NK-92 treated with Interleukin-12 subunit alpha and Interleukin-12 subunit beta, amount 100 ng/mL, for 24 hours (cell line): Measurements from ENCODE around the gene SIGLECL1.
"Not testable (repeated sequence)": the region's sequence is repeated elsewhere in the genome, so short reads cannot be mapped to it uniquely, and the experiment has no call there.

ENCODE experiments used
- DNase-seq: peaks from one replicate; lab custom pipeline; 2025; lab: John Stamatoyannopoulos, UW

SIGLECL1 gene

DNA sequence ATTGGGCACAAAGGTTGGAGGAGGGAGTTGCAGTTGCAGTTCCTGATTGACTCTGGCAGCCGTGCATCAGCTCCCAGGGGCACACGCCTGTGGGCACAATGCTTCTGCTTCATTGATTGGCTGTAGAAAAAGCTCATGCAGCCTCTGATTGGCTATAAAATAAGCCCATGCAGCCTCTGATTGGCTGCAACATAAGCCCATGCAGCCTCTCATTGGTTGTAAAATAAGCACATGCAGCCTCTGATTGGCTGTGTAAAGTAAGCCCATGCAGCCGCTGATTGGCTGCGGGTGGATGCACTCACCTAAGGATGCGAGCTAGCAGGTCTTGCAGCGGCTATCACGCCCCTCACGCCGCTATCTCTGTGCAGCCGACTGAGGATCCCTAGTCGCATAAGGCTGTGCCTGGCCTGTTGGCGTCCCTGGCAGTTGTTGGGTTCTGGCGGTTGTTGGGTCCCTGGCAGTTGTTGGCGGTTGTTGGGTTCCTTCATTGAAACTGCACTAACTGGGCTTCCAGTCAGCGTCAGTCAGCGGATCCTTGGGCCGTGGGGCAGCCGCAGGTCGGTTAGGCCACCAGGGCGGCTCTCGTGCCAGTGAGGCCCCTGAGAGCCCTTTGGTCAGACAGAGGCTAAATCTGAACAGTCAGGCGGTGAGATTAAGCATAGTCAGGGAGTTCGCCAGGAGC, at the start of gene SIGLECL1:
SIGLECL1 (plus strand) TSS at position 295 of the 682 bp plus-strand sequence. CDS start 12,993 bp downstream, outside the sequence.
- no peak for DNase-seq

DNA sequence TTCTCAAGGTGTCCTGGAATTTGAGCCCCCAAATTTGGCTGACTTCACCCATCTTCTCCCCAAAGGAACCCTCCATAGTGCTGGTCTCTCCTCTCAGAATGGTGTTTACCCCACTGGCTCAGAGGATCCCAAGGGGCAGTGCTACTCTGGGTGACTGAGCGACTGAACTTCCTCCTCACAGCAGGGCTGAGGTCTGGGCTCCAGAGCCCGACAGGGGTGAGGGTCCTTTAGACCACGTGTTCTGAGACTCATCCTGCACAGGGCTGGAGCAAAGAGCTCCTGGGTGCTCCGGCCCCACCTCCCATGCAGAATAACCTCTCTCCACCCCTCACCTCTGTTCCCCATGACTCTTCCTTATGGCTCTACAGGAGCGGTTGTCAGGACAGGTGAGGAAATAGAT, 49.2 kb upstream of the SIGLECL1 start:
- DNase-seq = no peak

DNA sequence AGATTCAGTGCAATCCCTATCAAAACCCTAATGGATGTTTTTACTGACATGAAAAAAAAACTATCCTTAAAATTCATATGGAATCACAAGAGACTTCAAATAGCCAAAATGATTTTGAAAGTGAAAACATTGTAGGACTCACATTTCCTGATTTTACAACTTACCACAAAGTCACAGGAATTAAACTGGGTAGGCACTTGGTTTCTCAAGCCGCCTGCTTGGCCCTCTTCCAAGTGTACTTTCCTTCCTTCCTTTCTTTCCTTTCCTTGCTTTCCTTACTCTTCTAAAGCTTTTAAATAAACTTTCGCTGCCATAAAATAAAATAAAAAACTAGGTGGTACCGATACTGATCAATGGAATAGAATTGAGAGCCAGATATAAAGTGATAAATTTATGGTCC, 47.0 kb upstream of the SIGLECL1 start:
- no peak for DNase-seq

DNA sequence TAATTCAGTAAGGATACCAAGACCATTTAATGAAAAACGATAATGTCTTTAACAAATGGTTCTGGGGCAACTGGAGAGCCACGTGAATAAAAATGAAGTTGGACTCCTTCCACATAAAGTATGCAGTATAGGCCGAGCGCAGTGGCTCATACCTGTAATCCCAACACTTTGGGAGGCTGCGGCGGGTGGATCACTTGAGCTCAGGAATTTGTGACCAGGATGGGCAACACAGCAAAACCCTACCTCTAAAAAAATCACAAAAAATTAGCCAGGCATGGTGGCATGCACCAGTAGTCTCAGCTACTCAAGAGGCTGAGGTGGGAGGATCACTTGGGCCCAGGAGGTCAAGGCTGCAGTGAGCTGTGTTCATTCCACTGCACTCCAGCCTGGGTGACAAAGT, 46.6 kb upstream of the SIGLECL1 start:
- no peak for DNase-seq

DNA sequence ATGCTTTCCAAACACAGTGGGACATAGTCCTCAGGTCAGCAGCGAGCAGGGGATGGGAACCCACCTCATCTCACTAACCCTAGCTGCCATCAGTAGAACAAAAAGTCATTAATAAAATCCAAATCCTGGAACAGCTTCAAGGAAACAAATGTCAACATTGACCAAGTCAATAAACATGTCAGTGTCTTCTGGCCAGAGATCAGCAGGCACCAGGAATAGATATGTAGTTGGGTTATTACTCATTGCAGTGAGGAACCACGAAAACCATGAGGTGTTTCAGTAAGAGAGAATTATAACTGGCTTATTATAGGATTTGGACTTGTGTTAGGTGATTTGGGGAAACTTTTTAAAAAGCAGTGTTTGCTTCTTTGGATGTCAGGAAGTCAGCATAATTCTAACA, 43.1 kb upstream of the SIGLECL1 start:
- no peak for DNase-seq

DNA sequence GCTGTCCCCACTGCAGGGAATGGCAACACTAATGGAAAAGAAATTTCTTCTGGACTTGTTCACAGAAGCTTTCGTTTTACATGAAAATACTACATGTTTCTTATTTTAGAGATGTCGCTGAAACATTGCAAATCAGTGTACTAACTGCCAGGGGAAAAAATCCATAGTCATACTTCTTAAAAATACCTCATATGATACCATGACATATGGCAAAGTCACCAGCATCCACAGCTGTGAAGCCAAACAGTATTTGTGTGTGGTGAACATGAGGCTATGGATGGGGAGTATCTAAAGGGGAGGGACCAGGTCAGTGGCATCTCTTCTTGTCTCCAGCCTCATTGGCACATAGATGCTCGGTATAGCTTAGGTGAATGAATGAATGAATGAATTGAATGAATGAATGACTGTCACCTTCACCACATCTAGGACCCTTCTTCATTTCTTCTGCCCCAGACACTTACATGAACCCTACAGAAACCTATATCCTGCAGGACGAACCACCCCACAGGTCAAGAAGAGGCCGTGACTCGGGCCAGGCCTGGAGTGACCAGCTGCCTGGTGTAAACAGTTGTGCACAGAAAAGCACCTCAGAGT, 40.6 kb upstream of the SIGLECL1 start:
- no peak for DNase-seq

DNA sequence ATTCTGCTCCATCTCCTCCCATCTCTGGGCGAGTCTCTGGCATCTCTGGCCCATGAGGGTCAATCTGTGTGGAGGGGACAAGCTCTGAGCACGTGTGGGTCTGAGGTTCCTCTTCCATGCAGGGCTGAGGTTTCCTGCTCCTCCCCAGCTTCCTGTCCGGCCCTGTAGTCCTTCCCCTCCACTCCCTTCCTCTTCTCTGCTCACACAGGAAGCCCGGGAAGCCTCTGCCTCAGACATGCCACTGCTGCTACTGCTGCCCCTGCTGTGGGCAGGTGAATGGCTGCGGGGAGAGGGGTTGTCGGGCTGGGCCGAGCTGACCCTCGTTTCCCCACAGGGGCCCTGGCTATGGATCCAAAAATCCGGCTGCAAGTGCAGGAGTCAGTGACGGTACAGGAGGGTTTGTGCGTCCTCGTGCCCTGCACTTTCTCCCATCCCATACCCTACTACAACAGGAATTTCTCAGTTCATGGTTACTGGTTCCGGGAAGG, 40.0 kb upstream of the SIGLECL1 start:
- not testable (repeated sequence) for DNase-seq

DNA sequence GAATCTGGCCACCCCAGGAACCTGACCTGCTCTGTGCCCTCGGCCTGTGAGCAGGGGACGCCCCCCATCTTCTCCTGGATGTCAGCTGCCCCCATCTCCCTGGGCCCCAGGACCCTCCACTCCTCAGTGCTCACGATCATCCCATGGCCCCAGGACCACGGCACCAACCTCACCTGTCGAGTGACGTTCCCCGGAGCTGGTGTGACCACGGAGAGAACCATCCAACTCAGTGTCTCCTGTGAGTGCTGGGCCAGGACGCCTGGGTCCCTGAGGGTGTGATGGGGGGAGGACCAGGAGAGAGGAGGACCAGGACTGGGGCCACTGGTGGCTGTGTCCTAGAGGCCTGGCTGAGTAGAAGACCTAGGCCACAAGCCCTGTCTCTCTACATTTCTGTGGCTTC, 39.0 kb upstream of the SIGLECL1 start:
- no peak for DNase-seq

DNA sequence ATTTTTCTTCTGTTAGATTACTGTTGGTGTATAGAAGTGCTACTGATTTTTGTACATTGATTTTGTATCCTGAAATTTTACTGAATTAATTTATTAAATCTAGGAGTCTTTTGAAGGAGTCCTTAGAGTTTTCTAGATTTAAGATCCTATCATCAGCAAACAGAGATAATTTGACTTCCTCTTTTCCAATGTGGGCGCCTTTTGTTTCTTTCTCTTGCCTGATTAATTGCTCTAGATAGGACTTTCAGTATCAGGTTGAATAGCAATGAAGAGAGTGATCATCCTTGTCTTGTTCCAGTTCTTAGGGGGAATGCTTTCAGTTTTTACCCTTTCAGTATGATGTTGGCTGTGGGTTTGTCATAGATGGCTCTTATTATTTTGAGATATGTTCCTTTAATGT, 31.6 kb upstream of the SIGLECL1 start:
- DNase-seq = no peak

DNA sequence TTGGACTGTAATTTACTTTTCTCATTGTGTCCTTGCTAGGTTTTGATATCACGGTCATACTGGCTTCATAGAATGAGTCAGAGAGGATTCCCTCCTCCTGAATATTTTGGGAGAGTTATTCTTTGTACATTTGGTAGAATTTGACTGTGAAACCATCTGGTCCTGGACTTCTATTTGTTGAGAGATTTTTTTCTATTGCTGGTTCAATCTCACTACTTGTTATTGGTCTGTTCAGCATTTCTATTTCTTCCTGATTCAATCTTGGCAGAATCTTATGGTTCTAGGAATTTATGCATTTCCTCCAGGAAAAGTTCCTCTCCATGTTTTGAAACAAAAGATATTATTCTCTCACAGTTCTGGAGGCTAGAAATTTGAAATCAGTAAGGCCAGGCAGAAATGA, 30.9 kb upstream of the SIGLECL1 start:
- DNase-seq = no peak

DNA sequence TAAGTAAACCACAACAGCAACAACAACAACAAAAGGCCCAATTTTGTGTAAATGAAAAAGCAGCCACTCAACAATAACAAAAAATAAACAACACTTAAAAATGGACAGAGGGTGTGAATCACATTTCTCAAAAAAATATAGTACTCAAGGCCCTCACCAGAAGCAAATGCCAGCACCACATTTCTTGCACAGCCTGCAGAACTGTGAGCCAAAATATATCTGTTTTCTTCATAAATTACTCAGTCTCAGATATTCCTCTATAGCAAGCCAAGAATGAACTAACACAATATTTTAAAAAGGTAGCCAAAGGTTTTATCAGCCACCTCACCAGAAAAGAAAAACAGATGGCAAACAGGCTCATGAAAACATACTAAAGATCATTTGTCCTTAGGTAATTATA, 29.9 kb upstream of the SIGLECL1 start:
- DNase-seq = no peak

DNA sequence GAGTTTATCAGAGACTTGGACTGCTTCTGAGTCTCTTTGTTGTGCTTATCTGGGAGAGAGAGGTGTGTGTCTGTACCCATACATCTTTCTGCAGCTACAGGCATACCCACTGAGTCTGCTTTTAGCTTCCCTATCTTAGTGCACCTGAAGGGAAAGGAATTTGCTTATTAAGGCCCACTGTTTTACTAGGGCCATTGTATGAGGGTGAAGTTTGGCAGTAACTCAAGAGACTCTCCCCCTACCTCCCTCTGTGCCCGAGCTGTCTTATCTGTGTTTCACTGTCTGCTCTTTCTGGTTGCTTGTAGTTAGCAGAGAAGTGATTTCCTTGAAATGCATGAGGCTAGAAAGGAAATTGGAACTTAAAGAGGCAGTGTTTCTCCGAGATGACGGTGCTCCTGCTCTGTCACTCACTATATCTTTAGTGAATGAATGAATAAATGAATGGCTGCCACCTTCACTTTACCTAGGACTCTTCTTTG, 26.7 kb upstream of the SIGLECL1 start:
- no peak for DNase-seq

DNA sequence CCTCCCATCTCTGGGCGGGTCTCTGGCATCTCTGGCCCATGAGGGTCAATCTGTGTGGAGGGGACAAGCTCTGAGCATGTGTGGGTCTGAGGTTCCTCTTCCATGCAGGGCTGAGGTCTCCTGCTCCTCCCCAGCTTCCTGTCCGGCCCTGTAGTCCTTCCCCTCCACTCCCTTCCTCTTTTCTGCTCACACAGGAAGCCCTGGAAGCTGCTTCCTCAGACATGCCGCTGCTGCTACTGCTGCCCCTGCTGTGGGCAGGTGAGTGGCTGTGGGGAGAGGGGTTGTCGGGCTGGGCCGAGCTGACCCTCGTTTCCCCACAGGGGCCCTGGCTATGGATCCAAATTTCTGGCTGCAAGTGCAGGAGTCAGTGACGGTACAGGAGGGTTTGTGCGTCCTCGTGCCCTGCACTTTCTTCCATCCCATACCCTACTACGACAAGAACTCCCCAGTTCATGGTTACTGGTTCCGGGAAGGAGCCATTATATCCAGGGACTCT, 25.9 kb upstream of the SIGLECL1 start, which contains the start of gene CD33:
CD33 (plus strand) TSS at position 183 of the 496 bp plus-strand sequence; CDS start at position 222, 39 bp downstream.
- not testable (repeated sequence) for DNase-seq

DNA sequence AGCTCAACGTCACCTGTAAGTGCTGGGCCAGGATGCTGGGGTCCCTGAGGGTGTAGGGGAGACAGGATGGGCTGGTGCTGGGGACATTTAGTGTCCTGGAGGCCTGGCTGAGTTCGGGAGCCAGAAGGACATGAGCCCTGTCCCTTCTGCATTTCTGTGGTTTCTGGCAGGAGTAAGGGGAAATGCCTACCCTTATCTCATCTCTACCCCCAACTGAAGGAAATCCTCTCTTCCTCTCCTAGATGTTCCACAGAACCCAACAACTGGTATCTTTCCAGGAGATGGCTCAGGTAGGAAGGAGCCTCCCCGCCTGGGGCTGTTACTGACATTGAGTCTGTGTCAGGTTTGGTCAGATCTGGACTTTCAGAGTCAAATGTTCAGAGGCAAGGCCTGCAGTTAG, 24.8 kb upstream of the SIGLECL1 start:
- DNase-seq = no peak

DNA sequence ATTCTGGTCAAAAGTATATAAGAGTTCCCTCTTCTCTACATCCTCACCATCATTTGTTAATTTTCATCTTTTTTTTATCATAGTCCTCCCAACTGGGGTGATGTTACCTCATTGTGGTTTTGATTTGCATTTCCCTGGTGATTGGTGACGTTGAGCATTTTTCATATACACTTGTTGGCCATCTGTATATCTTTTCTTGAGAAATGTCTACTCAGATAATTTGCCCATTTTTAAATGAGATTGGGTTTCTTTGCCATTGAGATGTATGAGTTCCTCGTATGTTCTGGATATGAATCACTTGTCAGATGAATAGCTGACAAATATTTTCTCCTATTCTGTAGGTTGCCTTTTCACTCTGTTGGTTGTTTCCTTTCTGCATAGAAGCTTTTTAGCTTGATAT, 23.6 kb upstream of the SIGLECL1 start:
- no peak for DNase-seq

DNA sequence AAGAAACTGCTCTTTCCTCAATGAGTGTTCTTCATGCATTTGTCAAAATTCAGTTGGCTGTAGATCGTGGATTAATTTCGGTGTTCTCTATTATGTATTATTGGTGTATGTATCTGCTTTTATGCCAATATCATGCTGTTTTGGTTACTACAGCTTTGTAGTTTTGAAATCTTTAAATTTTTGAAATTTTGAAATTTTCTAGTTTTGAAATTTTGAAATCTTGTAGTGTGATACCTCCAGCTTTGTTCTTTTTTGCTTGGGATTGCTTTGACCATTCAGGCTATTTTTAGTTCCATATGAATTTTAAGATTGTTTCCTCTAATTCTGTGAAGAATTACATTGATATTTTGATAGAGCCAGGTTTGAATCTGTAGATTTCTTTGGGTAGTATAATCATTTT, 22.9 kb upstream of the SIGLECL1 start:
- no peak for DNase-seq

DNA sequence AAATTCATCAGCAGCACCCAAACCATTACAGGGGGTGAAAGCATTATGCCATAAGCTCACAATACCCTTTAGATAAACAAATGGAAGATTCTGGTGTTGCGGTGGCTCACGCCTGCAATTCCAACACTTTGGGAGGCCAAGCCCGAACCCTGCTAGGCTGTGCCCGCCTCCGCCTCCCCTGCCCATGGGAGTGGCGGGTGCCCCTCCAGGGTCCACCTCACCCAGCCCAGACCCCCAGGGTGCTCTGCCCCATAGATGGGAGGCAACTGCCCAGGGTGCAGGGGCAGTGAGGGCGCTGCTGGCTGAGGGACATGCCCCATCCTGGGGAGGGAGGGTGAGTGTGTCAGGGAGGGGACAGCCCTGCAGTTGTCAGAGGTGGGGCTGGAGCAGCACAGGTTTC, 10.0 kb upstream of the SIGLECL1 start:
- no peak for DNase-seq

DNA sequence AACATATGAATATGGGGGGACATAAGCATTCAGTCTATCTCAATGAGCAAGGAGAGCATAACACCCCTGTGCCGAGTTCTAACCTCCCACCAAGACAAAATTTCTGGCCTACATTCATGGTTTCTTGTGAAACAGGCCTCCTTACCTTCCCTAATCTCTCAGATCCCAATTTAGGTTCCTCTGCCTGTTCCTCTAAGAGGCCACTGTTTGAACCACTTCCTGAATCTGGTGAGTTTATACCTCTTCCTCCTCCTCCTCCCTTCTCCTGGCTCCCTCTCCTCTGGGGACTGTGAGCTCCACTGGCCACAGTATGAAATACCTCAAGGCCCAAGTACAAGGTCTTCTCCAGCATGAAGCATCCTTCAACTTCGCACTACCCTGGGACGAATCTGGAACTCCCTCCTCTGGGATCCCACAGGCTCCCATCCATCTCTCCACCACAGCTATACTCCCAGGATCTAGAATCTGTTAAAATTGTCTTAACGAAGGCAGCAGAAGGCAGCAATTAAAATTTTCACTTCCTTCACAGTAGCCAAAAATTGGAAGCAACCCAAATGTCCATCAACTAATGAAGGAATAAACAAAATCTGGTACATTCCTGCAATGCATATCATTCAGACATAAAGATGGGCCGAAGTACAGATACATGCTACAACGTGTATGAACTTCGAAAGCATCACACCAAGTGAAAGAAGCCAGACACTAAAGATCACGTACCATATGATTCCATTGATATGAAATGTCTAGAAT, 7.8 kb upstream of the SIGLECL1 start:
- no peak for DNase-seq

DNA sequence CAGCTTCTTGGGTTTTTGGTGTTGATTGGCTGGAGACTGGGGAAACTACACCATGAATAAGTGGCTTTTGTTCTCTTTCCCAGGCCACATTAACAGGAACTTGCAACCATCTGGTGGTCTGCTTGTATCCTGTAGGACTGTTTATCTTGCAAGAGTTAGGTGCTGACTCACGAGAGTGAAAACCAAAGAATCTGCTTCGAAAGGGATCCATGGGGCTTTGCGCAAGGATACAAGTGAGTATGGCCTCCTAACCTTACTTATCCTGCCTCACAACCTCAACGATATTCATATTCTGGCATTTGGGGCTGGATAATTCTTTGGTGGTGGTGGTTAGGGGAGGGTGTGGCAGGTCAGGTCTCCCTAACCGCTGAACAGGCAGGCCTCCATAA, 4.7 kb upstream of the SIGLECL1 start:
- no peak for DNase-seq

DNA sequence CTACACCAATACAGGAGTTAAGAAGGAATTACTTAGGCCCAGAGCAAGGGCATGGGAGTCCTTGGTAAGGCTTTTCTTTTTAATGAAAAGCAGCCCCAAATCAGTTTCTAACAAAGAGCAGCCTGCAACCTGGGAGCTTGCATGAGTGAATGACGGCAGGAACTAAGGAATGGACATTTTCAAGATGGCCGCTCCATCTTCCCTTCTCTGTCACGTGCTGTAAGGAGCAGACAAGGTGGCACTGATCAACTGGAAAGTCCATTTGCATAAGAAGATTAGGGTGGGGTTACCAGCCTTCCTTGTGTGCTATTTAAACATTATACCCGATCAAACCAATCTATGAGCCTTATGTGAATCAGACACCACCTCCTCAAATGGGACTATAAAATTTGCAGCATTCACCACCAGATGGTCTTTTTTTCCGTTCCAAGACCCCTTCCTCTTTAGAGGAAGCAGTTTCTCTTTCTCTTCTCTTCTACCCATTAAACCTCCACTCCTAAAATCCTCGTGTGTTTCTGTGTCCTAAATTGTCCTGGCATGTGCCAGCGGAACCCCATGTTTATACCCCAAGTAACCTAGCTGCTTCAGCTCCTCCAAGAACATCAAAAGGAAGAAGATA, 2.8 kb upstream of the SIGLECL1 start:
- no peak for DNase-seq

DNA sequence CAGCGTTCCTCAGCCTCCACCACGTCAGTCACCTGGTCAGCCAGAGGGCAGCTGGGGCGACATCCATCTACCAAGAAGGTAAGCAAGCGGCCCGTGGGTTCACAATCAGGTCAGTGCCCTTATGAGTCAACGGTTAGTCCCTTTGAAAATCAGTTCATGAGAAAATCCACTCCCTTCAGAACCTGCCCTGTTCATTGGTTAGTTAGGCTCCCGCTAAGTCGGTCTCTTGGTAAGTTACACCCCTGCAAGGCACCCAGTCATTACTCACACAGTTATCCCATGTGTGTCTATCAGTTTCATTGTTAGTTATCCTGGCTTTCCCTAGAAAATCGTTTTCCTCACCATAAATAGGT, 564 bp downstream of the SIGLECL1 start:
- no peak for DNase-seq

DNA sequence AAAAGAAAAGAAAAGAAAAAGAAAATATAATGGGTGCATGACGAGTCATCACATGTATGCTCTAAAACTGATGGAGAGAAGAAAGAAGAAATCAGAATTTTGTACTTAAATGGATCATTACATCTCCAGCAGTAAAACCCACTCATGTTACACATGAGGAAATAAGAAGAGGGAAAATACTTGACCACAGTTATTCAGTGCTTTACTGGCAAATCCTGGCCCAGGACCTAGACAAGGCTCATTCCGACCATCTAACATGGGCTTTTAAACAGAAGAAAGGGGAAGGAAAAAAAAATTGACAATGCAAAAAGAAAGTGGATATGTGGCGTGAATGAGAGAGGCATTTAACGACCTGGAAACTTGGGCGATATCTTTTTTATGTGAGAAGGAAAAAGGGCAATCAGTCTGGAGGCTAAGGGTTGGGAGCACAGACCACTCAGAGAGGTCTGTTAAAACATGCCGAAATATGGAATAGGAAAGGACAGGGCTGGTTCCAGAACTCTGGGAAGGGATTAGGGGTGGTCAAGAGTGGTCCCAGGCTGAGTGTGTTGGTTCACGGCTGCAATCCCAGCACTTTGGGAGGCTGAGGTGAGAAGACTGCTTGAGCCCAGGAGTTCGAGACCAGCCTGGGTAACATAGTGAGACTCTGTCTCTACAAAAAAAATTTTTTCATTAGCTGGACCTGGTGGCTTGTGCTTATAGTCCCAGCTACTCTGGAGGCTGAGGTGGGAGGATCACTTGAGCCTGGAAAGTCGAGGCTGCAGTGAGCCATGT, 1.6 kb downstream of the SIGLECL1 start:
- no peak for DNase-seq
